HepG2 (cell line): ENCODE results near the gene BACH2. TPM values are rescaled to one million over a fixed set of nuclear protein-coding genes. Genes with fewer than 3 reads are reported as not detected.

Source experiments
- ATAC-seq: fragments of 200-7000 bp; cut with Tn5 transposase; 3 replicates; pipeline ENCODE4 v1.9.1; 2020; ENCODE audit warnings: mild to moderate bottlenecking, moderate library complexity
- BruUV-seq: library from RNA; stranded (reverse); fragments of 400-500 nt; replicated peaks from 2 replicates; lab custom pipeline; 2021; lab: Mats Ljungman, UMichigan
- CTCF ChIA-PET: fragments of 300-600 bp; formaldehyde crosslinking; extraction: SDS; loops from one replicate; lab custom pipeline; 2021; ENCODE audit warnings: low total read pairs, inconsistent platforms, low intra/inter-chr PET ratio; lab: Yijun Ruan, JAX
- POLR2A ChIA-PET: fragments of 350-600 bp; sonication (Branson Sonifier 250); formaldehyde crosslinking; loops from one replicate; lab custom pipeline; 2020; ENCODE audit warnings: antibody characterized with exemption, inconsistent platforms; lab: Yijun Ruan, JAX
- DNase-seq: peaks from one replicate; pipeline ENCODE4 v3.0.0-alpha.2; 2015; ENCODE audit warnings: low spot score
- FAIRE-seq: peaks from 3 replicates; lab custom pipeline; 2011; peaks lifted over from hg19 to GRCh38; lab: Jason Lieb, UNC
- H2AFZ ChIP-seq: one replicate; pipeline ENCODE4 v1.6.1; 2011; ENCODE audit warnings: low read length, inconsistent platforms
- H3K27ac ChIP-seq: fragments of 300-600 bp; 3 replicates; pipeline ENCODE4 v1.8.0; 2011; ENCODE audit warnings: mixed run types, mild to moderate bottlenecking, mixed read lengths, low read length, inconsistent platforms; ENCODE audit not compliant: insufficient read depth; ENCODE audit errors: extremely low read length
- H3K27me3 ChIP-seq, 2 experiments: fragments of 200-600 bp in 1 of 2; 2 replicates in 1 of 2; 3 replicates in 1 of 2; pipeline versions ENCODE4 v1.6.0 to v1.8.0; 2011; ENCODE audit warnings: low read length in 2 of 2, mild to moderate bottlenecking in 2 of 2, moderate library complexity in 2 of 2, inconsistent platforms in 1 of 2; ENCODE audit not compliant: insufficient read depth in 2 of 2, control insufficient read depth in 1 of 2
- H3K36me3 ChIP-seq, 2 experiments: fragments of 200-600 bp in 1 of 2; replicated peaks in 1 of 2; 2 replicates in 1 of 2; 3 replicates in 1 of 2; pipeline versions ENCODE4 v1.5.1 to v1.8.0; 2011; ENCODE audit warnings: low read length in 2 of 2, inconsistent platforms in 1 of 2; ENCODE audit not compliant: insufficient read depth in 2 of 2, control insufficient read depth in 1 of 2
- H3K4me1 ChIP-seq: 2 replicates; pipeline ENCODE4 v1.5.1; 2012; ENCODE audit warnings: low read length, inconsistent platforms; ENCODE audit not compliant: insufficient read depth
- H3K4me2 ChIP-seq: 2 replicates; pipeline ENCODE4 v1.6.0; 2011; ENCODE audit warnings: low read depth, low read length, inconsistent platforms
- H3K4me3 ChIP-seq, 3 experiments: fragments of 200-600 bp in 1 of 3; sonication (generic), shearing (Covaris generic) in 1 of 3; replicated peaks in 1 of 3; 2 replicates each; pipeline ENCODE4 v1.5.1; 2011 to 2016; ENCODE audit warnings: low read length in 3 of 3, inconsistent platforms in 2 of 3, low read depth in 2 of 3, mild to moderate bottlenecking in 2 of 3, control low read depth in 1 of 3, mixed read lengths in 1 of 3; ENCODE audit not compliant: insufficient read depth in 1 of 3
- H3K79me2 ChIP-seq: one replicate; pipeline ENCODE4 v1.6.1; 2011; ENCODE audit warnings: low read length, inconsistent platforms; ENCODE audit not compliant: insufficient read depth
- H3K9ac ChIP-seq: 2 replicates; pipeline ENCODE4 v1.6.0; 2011; ENCODE audit warnings: mild to moderate bottlenecking, low read depth, low read length, inconsistent platforms; ENCODE audit not compliant: insufficient read depth
- H3K9me3 ChIP-seq: 2 replicates; pipeline ENCODE4 v1.5.1; 2012; ENCODE audit warnings: mild to moderate bottlenecking, low read length
- H4K20me1 ChIP-seq: 2 replicates; pipeline ENCODE4 v1.6.0; 2011; ENCODE audit warnings: inconsistent platforms, mild to moderate bottlenecking, low read length, moderate library complexity; ENCODE audit not compliant: insufficient read depth
- CEBPZ ChIP-seq: IDR thresholded peaks from 2 replicates; pipeline ENCODE4 v1.6.1; 2012; ENCODE audit warnings: low read length, improper control_type of control experiment
- CHD2 ChIP-seq: IDR thresholded peaks from 2 replicates; pipeline ENCODE4 v1.6.1; 2011; ENCODE audit warnings: low read depth, low read length, improper control_type of control experiment
- GATAD1 ChIP-seq: IDR thresholded peaks from 2 replicates; pipeline ENCODE4 v1.6.1; 2016; ENCODE audit warnings: missing genetic modification reagents, missing compliant biosample characterization
- HNRNPH1 ChIP-seq: fragments of 200-400 bp; formaldehyde crosslinking; optimal IDR thresholded peaks from 2 replicates; pipeline ENCODE3; 2017; ENCODE audit warnings: mild to moderate bottlenecking, low read depth, low read length
- NFIB ChIP-seq: sonication (generic); formaldehyde crosslinking; IDR thresholded peaks from 2 replicates; pipeline ENCODE4 v1.9.0; 2021; ENCODE audit warnings: missing genetic modification reagents, mild to moderate bottlenecking, borderline replicate concordance
- THYN1 ChIP-seq: sonication (generic); formaldehyde crosslinking; IDR thresholded peaks from 2 replicates; pipeline ENCODE4 v1.8.1; 2023; ENCODE audit warnings: low read depth, mild to moderate bottlenecking, moderate library complexity, missing genetic modification reagents, borderline replicate concordance
- ZFP36 ChIP-seq: fragments of 150-350 bp; IDR thresholded peaks from 2 replicates; pipeline ENCODE4 v1.6.1; 2018; ENCODE audit warnings: borderline replicate concordance, low read length, low read depth; ENCODE audit not compliant: partially characterized antibody
- ZNF543 ChIP-seq: sonication (generic); formaldehyde crosslinking; IDR thresholded peaks from 2 replicates; pipeline ENCODE4 v1.4.0; 2020; ENCODE audit warnings: mild to moderate bottlenecking, missing genetic modification reagents
- ZNF556 ChIP-seq: sonication (generic); formaldehyde crosslinking; IDR thresholded peaks from 2 replicates; pipeline ENCODE4 v1.4.0; 2020; ENCODE audit warnings: mild to moderate bottlenecking, missing genetic modification reagents, borderline replicate concordance
- ZNF558 ChIP-seq: sonication (generic); formaldehyde crosslinking; IDR thresholded peaks from 2 replicates; pipeline ENCODE4 v1.9.0; 2022; ENCODE audit warnings: mild to moderate bottlenecking, missing genetic modification reagents, borderline replicate concordance
- ZNF574 ChIP-seq: sonication (generic); formaldehyde crosslinking; IDR thresholded peaks from 2 replicates; pipeline ENCODE4 v1.4.0; 2020; ENCODE audit warnings: missing genetic modification reagents
- ZNF782 ChIP-seq: sonication (generic); formaldehyde crosslinking; IDR thresholded peaks from 2 replicates; pipeline ENCODE4 v1.4.0; 2020; ENCODE audit warnings: missing genetic modification reagents, mild to moderate bottlenecking, borderline replicate concordance
- ZSCAN29 ChIP-seq: sonication (generic); formaldehyde crosslinking; conservative IDR thresholded peaks from 2 replicates; pipeline ENCODE4 v1.4.0; 2020; ENCODE audit warnings: mild to moderate bottlenecking, missing genetic modification reagents
- WGBS: methylation state at CpG from one replicate; pipeline ENCODE4 v1.1.6; 2017; ENCODE audit warnings: low lambda C conversion rate; 5-methylcytosine and 5-hydroxymethylcytosine counted together
- in situ Hi-C: cut with HindIII; loops from 2 replicates; pipeline ENCODE4 v1.10.0; 2017; ENCODE audit warnings: low pct_unique_long_range_greater_than_20kb; ENCODE audit not compliant: extremely low pct_ligation_motif_present
- intact Hi-C: fragments of 100-400 bp; cut with micrococcal nuclease; formaldehyde crosslinking; loops from one replicate; pipeline ENCODE4 v1.10.0; 2022; ENCODE audit not compliant: unreplicated experiment
- polyA plus RNA-seq, 8 experiments: library from polyadenylated mRNA; depleted of rRNA in 3 of 8; stranded (reverse) in 7 of 8; unstranded in 1 of 8; fragments of >200 nt; fragmentation: Illumina TruSeq in 4 of 8; extraction: Trizol in 4 of 8; gene quantifications; 2 replicates each; pipeline versions ENCODE4 v1.2.1 to v1.2.3, GENCODE V29; 2011 to 2016; ENCODE audit warnings: low read depth in 4 of 8, missing spikeins in 1 of 8, mixed read lengths in 1 of 8; ENCODE audit not compliant: insufficient read depth in 1 of 8
- total RNA-seq, 5 experiments: library from RNA; depleted of rRNA; stranded (reverse); fragments of >200 nt; fragmentation: Illumina TruSeq; extraction: Trizol; gene quantifications; 2 replicates each; pipeline ENCODE4 v1.2.3, GENCODE V29; 2016; ENCODE audit warnings: low read depth in 1 of 5

BACH2 gene
- total and polyA plus RNA-seq, 2 of the 13 experiments (the other 11 are each of a cell fraction or from before 2014, with no cell fraction given), result 0.01 TPM; not detected in 1

DNA sequence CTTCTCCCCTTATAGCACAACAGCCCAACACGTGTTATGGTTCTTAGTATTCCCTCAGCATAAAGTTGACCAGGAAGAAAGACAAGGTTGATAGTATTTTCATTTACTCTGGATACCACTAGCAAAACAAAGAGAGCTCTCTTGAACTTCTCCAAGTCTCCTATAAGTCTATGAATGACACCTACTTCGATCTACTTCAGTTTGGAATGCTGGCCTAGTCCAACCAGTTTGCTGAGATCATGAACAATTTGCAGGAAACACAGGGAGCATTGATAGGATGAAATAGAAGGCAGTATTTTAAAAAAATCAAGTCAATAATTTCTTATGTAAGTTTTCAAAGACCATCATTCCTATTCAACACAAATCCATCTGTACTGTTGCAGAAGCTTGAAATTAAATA, 308.8 kb downstream of the BACH2 start:
- Histone ChIP-seq H3K27me3 (peaks cover 2 to 31% of the 10 kb centered on the region in 2 experiments; a peak in 2 of 5 replicates), H3K79me2 (no peaks in the 10 kb centered on the region), H2AFZ (no peak overlapping the region), H3K4me3 (no peak overlapping the region), H3K9me3 (no peaks in the 10 kb centered on the region), H3K27ac (no peak overlapping the region), H3K9ac (no peak overlapping the region), H3K4me2 (no peak overlapping the region), H4K20me1 (no peaks in the 10 kb centered on the region), H3K4me1 (no peaks in the 10 kb centered on the region), H3K36me3 (no peaks in the 10 kb centered on the region)
- ChIA-PET POLR2A (no interaction called here), CTCF (no interaction called here)
- no TSS peak for BruUV-seq
- WGBS, result 2% methylated on average over 2 of the region's 2 CpGs
- in situ Hi-C loops (no loop called here), intact Hi-C loops (no loop called here)
- TF ChIP-seq ZNF558 (CRISPR knock-in tag), result no peak
- ATAC-seq (no peak), DNase-seq (no peak), FAIRE-seq (no peak)

- no peaks in the 10 kb centered on the region for H3K9me3 ChIP-seq
- H3K79me2 ChIP-seq, result no peaks in the 10 kb centered on the region
- H3K9ac ChIP-seq, result no peak overlapping the region
- FAIRE-seq (no peak), DNase-seq (no peak), ATAC-seq (no peak)
- 0% methylated on average over 1 of the region's 3 CpGs for WGBS
- intact Hi-C loops (no loop called here), in situ Hi-C loops (no loop called here)
- no peaks in the 10 kb centered on the region for H3K36me3 ChIP-seq
- POLR2A ChIA-PET, result no interaction called here
- no TSS peak for BruUV-seq
- no peak overlapping the region for H3K4me3 ChIP-seq
- H3K4me1 ChIP-seq, result no peaks in the 10 kb centered on the region
- no peak overlapping the region for H3K27ac ChIP-seq
- H3K4me2 ChIP-seq, result no peak overlapping the region
- peaks cover 2 to 31% of the 10 kb centered on the region in 2 experiments; a peak in 3 of 5 replicates for H3K27me3 ChIP-seq
- CTCF ChIA-PET, result no interaction called here
- no peak overlapping the region for H2AFZ ChIP-seq
- H4K20me1 ChIP-seq, result no peaks in the 10 kb centered on the region
- TF ChIP-seq ZNF782 (CRISPR knock-in tag) (no peak), CHD2 (no peak), THYN1 (no peak), ZFP36 (no peak), ZNF543 (CRISPR knock-in tag) (no peak), ZSCAN29 (CRISPR knock-in tag) (no peak), NFIB (CRISPR knock-in tag) (no peak), CEBPZ (no peak), GATAD1 (CRISPR knock-in tag) (no peak), ZNF574 (CRISPR knock-in tag) (no peak), HNRNPH1 (no peak), ZNF556 (no peak)
These were observed 309.5 kb downstream of the BACH2 start for GRCh38 chr6:89987140-89987539.
